Kidney capillary endothelial cell (primary cell): ENCODE data around the gene SERPINF2.
"Not testable (repeated sequence)": the region's sequence is repeated elsewhere in the genome, so short reads cannot be mapped to it uniquely, and the experiment has no call there.

ENCODE experiments used
- DNase-seq: peaks from one replicate; pipeline ENCODE4 v3.0.0-alpha.2; 2018; ENCODE audit warnings: low spot score

SERPINF2 gene

GRCh38 chr17:1742371-1743087, at the start of gene SERPINF2:
Gene SERPINF2, plus strand, starts transcription at chr17:1742871. Its CDS starts 2,125 bp downstream, at chr17:1744996.
- DNase-seq, result no peak

GRCh38 chr17:1693339-1693738, 49.3 kb upstream of the SERPINF2 start:
- DNase-seq, result no peak

GRCh38 chr17:1695365-1695764, 47.3 kb upstream of the SERPINF2 start:
- DNase-seq, result no peak

- no peak for DNase-seq
Measured at GRCh38 chr17:1697681-1698080, 45.0 kb upstream of the SERPINF2 start.

GRCh38 chr17:1699891-1700290, 42.8 kb upstream of the SERPINF2 start:
- DNase-seq, result not testable (repeated sequence)

GRCh38 chr17:1703063-1703462, 39.6 kb upstream of the SERPINF2 start:
- no peak for DNase-seq

- no peak for DNase-seq
Measured at GRCh38 chr17:1705004-1705403, 37.7 kb upstream of the SERPINF2 start.

GRCh38 chr17:1707107-1707506, 35.6 kb upstream of the SERPINF2 start:
- DNase-seq, result no peak

GRCh38 chr17:1708791-1709346, 33.8 kb upstream of the SERPINF2 start:
- DNase-seq, result not testable (repeated sequence)

GRCh38 chr17:1709403-1709951, 33.2 kb upstream of the SERPINF2 start:
- no peak for DNase-seq

GRCh38 chr17:1709971-1710806, 32.5 kb upstream of the SERPINF2 start, which contains the start of gene TLCD2:
Gene TLCD2, minus strand, starts transcription at chr17:1710377. Its CDS starts 135 bp downstream, at chr17:1710242.
- DNase-seq, result no peak

- no peak for DNase-seq
Measured at GRCh38 chr17:1710807-1711553, 31.7 kb upstream of the SERPINF2 start.

GRCh38 chr17:1711804-1712203, 30.9 kb upstream of the SERPINF2 start:
- no peak for DNase-seq

GRCh38 chr17:1712271-1712670, 30.4 kb upstream of the SERPINF2 start:
- no peak for DNase-seq

- DNase-seq, result no peak
Measured at GRCh38 chr17:1713160-1713877, 29.4 kb upstream of the SERPINF2 start.

GRCh38 chr17:1713878-1714426, 28.7 kb upstream of the SERPINF2 start:
- no peak for DNase-seq

- DNase-seq, result peak; percentile 88
Measured at GRCh38 chr17:1714427-1714979, 28.2 kb upstream of the SERPINF2 start.

- peak; percentile 89 for DNase-seq
Measured at GRCh38 chr17:1714980-1715802, 27.5 kb upstream of the SERPINF2 start.

- DNase-seq, result no peak
Measured at GRCh38 chr17:1715803-1716075, 26.9 kb upstream of the SERPINF2 start.
